ENCODE results near the gene HNRNPAB.

HNRNPAB gene

GRCh38 chr5:178218237-178218776 is 14.0 kb downstream of the HNRNPAB start:
- Histone ChIP-seq H3F3A (ENCODE audit: low read depth) (no peaks in the 10 kb centered on the region), H3K4me1 (ENCODE audit: insufficient read depth, low read length, poor library complexity, severe bottlenecking) (no peaks in the 10 kb centered on the region), H3K27me3 (ENCODE audit: insufficient read depth, low read length, poor library complexity, severe bottlenecking) (no peaks in the 10 kb centered on the region), H3K36me3 (ENCODE audit: insufficient read depth, low read length) (peaks cover 16% of the 10 kb centered on the region; the same call in 1 of the 2 replicates), H3K9me3 (ENCODE audit: insufficient read depth, low read depth, low read length) (no peaks in the 10 kb centered on the region), H2AFZ (ENCODE audit: low read length) (no peak overlapping the region), H3K9me2 (replicated peaks; ENCODE audit: low read depth, low read length) (no peaks in the 10 kb centered on the region), H3K9ac (ENCODE audit: low read depth, low read length, poor library complexity, severe bottlenecking) (no peak overlapping the region), H3K4me3 (ENCODE audit: low read length, poor library complexity, severe bottlenecking) (no peak overlapping the region), H4K20me1 (ENCODE audit: insufficient read depth, low read length, poor library complexity, severe bottlenecking) (no peaks in the 10 kb centered on the region), H3K79me2 (ENCODE audit: insufficient read depth, low read length) (no peaks in the 10 kb centered on the region), H3K4me2 (ENCODE audit: low read depth, low read length, poor library complexity, severe bottlenecking) (no peak overlapping the region)
- TF ChIP-seq EZH2phosphoT487 (IDR thresholded peaks at IDR 0.05; ENCODE audit: borderline replicate concordance) (no peak), CTCF (conservative IDR thresholded peaks at IDR 0.05; ENCODE audit: low read length) (no peak)

DNA sequence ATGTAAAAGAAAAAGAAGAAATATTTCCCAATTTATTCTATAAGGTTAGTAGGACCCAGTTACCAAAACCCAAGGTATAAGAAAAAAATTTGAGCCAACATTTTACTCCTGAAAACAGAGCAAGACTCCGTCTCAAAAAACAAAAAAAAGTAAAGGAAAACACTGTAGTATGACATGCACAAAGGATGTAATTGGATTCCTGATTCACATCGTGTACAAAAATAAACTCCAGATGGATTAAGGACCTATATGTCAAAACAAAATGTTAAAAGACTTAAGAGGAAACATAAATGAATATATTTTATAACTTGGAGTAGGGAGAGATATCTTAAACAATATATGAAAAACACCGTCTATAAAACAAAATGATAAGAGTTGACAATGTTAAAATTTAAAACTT is 14.5 kb downstream of the HNRNPAB start:
- Histone ChIP-seq H4K20me1 (ENCODE audit: insufficient read depth, low read length, poor library complexity, severe bottlenecking) (no peaks in the 10 kb centered on the region), H3K4me1 (ENCODE audit: insufficient read depth, low read length, poor library complexity, severe bottlenecking) (no peaks in the 10 kb centered on the region), H2AFZ (ENCODE audit: low read length) (no peak overlapping the region), H3K4me2 (ENCODE audit: low read depth, low read length, poor library complexity, severe bottlenecking) (no peak overlapping the region), H3K36me3 (ENCODE audit: insufficient read depth, low read length) (peaks cover 11% of the 10 kb centered on the region; the same call in 1 of the 2 replicates), H3K9me2 (replicated peaks; ENCODE audit: low read depth, low read length) (no peaks in the 10 kb centered on the region), H3K27me3 (ENCODE audit: insufficient read depth, low read length, poor library complexity, severe bottlenecking) (no peaks in the 10 kb centered on the region), H3K9ac (ENCODE audit: low read depth, low read length, poor library complexity, severe bottlenecking) (no peak overlapping the region), H3K4me3 (ENCODE audit: low read length, poor library complexity, severe bottlenecking) (no peak overlapping the region), H3K79me2 (ENCODE audit: insufficient read depth, low read length) (no peaks in the 10 kb centered on the region), H3F3A (ENCODE audit: low read depth) (no peaks in the 10 kb centered on the region), H3K9me3 (ENCODE audit: insufficient read depth, low read depth, low read length) (no peaks in the 10 kb centered on the region)
- TF ChIP-seq EZH2phosphoT487 (IDR thresholded peaks at IDR 0.05; ENCODE audit: borderline replicate concordance) (no peak), CTCF (conservative IDR thresholded peaks at IDR 0.05; ENCODE audit: low read length) (no peak)

DNA sequence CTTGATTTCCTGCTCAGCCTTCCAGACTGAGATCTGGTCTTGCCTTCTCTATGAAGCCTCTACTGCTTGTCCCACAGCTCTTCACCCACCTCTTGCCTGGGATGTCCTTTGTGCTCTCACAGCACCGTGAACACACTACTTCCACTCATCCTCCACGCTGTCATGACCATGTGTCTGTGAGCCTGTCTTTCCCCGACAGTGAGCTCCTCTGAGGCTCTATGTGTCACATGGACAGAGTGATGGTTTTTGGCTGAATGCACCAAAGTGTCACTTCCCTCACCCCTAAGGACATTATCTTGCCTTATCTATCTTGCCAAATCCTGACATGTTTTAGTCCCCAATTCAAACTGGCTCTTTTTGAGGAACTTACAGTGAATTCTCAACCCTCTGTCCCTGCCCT is 16.9 kb downstream of the HNRNPAB start:
- Histone ChIP-seq H3K4me1 (ENCODE audit: insufficient read depth, low read length, poor library complexity, severe bottlenecking) (no peaks in the 10 kb centered on the region), H3K9me2 (replicated peaks; ENCODE audit: low read depth, low read length) (no peaks in the 10 kb centered on the region), H3F3A (ENCODE audit: low read depth) (no peaks in the 10 kb centered on the region), H3K4me2 (ENCODE audit: low read depth, low read length, poor library complexity, severe bottlenecking) (no peak overlapping the region), H3K79me2 (ENCODE audit: insufficient read depth, low read length) (no peaks in the 10 kb centered on the region), H3K9ac (ENCODE audit: low read depth, low read length, poor library complexity, severe bottlenecking) (no peak overlapping the region), H3K9me3 (ENCODE audit: insufficient read depth, low read depth, low read length) (no peaks in the 10 kb centered on the region), H4K20me1 (ENCODE audit: insufficient read depth, low read length, poor library complexity, severe bottlenecking) (no peaks in the 10 kb centered on the region), H3K36me3 (ENCODE audit: insufficient read depth, low read length) (peaks cover 2% of the 10 kb centered on the region; the same call in 1 of the 2 replicates), H2AFZ (ENCODE audit: low read length) (no peak overlapping the region), H3K27me3 (ENCODE audit: insufficient read depth, low read length, poor library complexity, severe bottlenecking) (no peaks in the 10 kb centered on the region), H3K4me3 (ENCODE audit: low read length, poor library complexity, severe bottlenecking) (no peak overlapping the region)
- TF ChIP-seq CTCF (conservative IDR thresholded peaks at IDR 0.05; ENCODE audit: low read length) (no peak), EZH2phosphoT487 (IDR thresholded peaks at IDR 0.05; ENCODE audit: borderline replicate concordance) (no peak)
